ENCODE measurements around the gene PLVAP. TPM values are rescaled to one million over a fixed set of nuclear protein-coding genes. Genes with fewer than 3 reads are reported as not detected.

The PLVAP gene
- polyA plus RNA-seq, 1 donor (not counting 4 experiments of a cell fraction or from before 2014, with no cell fraction given), result not detected

DNA sequence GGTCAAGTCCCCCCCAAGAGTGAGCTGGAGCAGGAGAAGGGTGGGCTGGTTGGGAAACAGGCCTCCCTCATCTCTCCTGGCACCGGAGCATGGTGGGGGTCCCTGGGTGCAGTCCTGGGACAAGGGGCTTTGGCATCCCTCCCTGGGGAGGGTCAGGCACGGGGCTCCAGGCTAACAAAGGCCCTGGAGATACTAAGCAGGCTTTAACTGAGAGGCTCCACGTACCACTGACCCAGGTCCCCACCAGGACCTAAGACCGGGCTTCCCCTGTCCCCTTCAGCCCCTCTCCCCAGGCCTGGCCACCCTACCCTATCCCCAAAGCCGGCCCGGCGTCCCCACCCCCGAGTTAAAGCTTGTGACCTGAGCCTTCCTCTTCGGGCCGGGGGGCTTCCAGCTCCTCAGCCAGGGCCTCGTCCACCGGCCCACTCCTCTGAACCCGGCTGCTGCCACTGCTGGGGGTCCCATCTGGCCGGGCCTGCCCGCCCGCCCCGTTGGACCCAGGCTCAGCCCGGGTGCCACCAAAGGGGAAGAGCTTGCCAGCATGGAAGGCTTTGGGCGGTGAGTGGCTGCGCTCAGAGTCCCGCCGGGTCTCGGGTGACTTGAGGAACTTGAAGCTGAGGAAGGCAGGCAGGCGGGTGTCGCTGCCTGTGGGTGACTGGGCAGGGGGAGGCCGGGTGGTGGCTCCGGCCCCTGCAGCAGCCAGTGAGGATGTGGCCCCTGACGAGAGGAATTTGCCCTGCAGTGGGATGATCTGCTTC is 52.6 kb downstream of the PLVAP start:
- no peaks in the 10 kb centered on the region for H3K79me2 ChIP-seq (ENCODE audit: control insufficient read depth, insufficient read depth, low read length)
- peaks cover 8% of the 10 kb centered on the region for H3K27me3 ChIP-seq (ENCODE audit: control insufficient read depth, extremely low read depth, insufficient read depth, low read length)
- no peak overlapping the region for H3K4me2 ChIP-seq (ENCODE audit: control insufficient read depth, extremely low read depth, insufficient read depth, low read depth, low read length)
- H4K20me1 ChIP-seq (ENCODE audit: control insufficient read depth, extremely low read depth, insufficient read depth, low read length), result no peaks in the 10 kb centered on the region
- no peak overlapping the region for H3K4me3 ChIP-seq (ENCODE audit: control insufficient read depth in 2 of 3, extremely low read depth in 1 of 3, insufficient read depth in 2 of 3, low read depth in 1 of 3, low read length in 3 of 3)
- no peak for FAIRE-seq
- H3K9me3 ChIP-seq (ENCODE audit: control insufficient read depth, low read depth, low read length), result no peaks in the 10 kb centered on the region
- H3K36me3 ChIP-seq (ENCODE audit: control insufficient read depth in 2 of 2, extremely low read depth in 1 of 2, insufficient read depth in 2 of 2, low read length in 2 of 2), result peaks cover 18 to 19% of the 10 kb centered on the region in 2 experiments
- dilution Hi-C loops (cut with MboI; ENCODE audit: extremely low pct_ligation_motif_present, low sequenced_read_pairs), result no loop called here
- H3K4me1 ChIP-seq (ENCODE audit: control insufficient read depth, extremely low read depth, insufficient read depth, low read length), result peaks cover 13% of the 10 kb centered on the region
- no peak overlapping the region for H2AFZ ChIP-seq (ENCODE audit: control insufficient read depth, low read length)
- TF ChIP-seq EZH2 (IDR thresholded peaks at IDR 0.05; ENCODE audit: low read length), result no peak
- TF ChIP-seq, protein P1, sequence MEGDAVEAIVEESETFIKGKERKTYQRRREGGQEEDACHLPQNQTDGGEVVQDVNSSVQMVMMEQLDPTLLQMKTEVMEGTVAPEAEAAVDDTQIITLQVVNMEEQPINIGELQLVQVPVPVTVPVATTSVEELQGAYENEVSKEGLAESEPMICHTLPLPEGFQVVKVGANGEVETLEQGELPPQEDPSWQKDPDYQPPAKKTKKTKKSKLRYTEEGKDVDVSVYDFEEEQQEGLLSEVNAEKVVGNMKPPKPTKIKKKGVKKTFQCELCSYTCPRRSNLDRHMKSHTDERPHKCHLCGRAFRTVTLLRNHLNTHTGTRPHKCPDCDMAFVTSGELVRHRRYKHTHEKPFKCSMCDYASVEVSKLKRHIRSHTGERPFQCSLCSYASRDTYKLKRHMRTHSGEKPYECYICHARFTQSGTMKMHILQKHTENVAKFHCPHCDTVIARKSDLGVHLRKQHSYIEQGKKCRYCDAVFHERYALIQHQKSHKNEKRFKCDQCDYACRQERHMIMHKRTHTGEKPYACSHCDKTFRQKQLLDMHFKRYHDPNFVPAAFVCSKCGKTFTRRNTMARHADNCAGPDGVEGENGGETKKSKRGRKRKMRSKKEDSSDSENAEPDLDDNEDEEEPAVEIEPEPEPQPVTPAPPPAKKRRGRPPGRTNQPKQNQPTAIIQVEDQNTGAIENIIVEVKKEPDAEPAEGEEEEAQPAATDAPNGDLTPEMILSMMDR (optimal IDR thresholded peaks at IDR 0.05 in 1 of 3, IDR thresholded peaks at IDR 0.05 in 1 of 3, conservative IDR thresholded peaks at IDR 0.05 in 1 of 3; ENCODE audit: extremely low read depth in 1 of 3, insufficient read depth in 2 of 3, low read length in 3 of 3), result no peak
- H3K9me1 ChIP-seq (ENCODE audit: control insufficient read depth, extremely low read depth, insufficient read depth, low read length), result no peaks in the 10 kb centered on the region
- no peak overlapping the region for H3K27ac ChIP-seq (ENCODE audit: control insufficient read depth, insufficient read depth, low read length)
- no peak for DNase-seq (ENCODE audit: low read depth, low spot score)
- no peak overlapping the region for H3K9ac ChIP-seq (ENCODE audit: control insufficient read depth, extremely low read depth, insufficient read depth, low read length)

DNA sequence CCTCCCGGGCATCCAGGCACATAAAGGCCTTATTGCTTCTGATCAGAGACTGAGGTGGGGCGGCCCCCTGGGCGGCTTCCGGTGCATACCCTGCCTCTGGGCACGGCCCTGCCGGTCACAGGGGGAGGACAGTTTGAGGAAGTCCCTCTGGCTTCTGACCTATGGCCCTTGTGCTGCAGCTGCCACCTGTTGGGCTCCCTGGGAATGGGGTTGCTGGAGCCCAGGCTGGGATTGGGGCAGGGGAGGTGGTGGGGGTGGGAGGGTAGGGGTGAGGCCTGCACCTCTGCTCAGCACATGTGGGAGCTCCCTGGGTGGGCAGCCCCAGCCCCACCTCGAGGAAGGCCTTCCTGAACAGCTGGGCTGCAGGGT is 53.2 kb downstream of the PLVAP start:
- H3K4me2 ChIP-seq (ENCODE audit: control insufficient read depth, extremely low read depth, insufficient read depth, low read depth, low read length), result no peak overlapping the region
- no peaks in the 10 kb centered on the region for H4K20me1 ChIP-seq (ENCODE audit: control insufficient read depth, extremely low read depth, insufficient read depth, low read length)
- H3K9me3 ChIP-seq (ENCODE audit: control insufficient read depth, low read depth, low read length), result no peaks in the 10 kb centered on the region
- H3K27ac ChIP-seq (ENCODE audit: control insufficient read depth, insufficient read depth, low read length), result no peak overlapping the region
- no peaks in the 10 kb centered on the region for H3K9me1 ChIP-seq (ENCODE audit: control insufficient read depth, extremely low read depth, insufficient read depth, low read length)
- H3K4me3 ChIP-seq (ENCODE audit: control insufficient read depth in 2 of 3, extremely low read depth in 1 of 3, insufficient read depth in 2 of 3, low read depth in 1 of 3, low read length in 3 of 3), result no peak overlapping the region
- peaks cover 2% of the 10 kb centered on the region for H3K27me3 ChIP-seq (ENCODE audit: control insufficient read depth, extremely low read depth, insufficient read depth, low read length)
- peaks cover 8% of the 10 kb centered on the region for H3K4me1 ChIP-seq (ENCODE audit: control insufficient read depth, extremely low read depth, insufficient read depth, low read length)
- H3K9ac ChIP-seq (ENCODE audit: control insufficient read depth, extremely low read depth, insufficient read depth, low read length), result no peak overlapping the region
- dilution Hi-C loops (cut with MboI; ENCODE audit: extremely low pct_ligation_motif_present, low sequenced_read_pairs), result no loop called here
- no peak for TF ChIP-seq EZH2 (IDR thresholded peaks at IDR 0.05; ENCODE audit: low read length)
- TF ChIP-seq, protein P1 (optimal IDR thresholded peaks at IDR 0.05 in 1 of 3, IDR thresholded peaks at IDR 0.05 in 1 of 3, conservative IDR thresholded peaks at IDR 0.05 in 1 of 3; ENCODE audit: extremely low read depth in 1 of 3, insufficient read depth in 2 of 3, low read length in 3 of 3), result no peak
- no peak overlapping the region for H2AFZ ChIP-seq (ENCODE audit: control insufficient read depth, low read length)
- peaks cover 19% of the 10 kb centered on the region in 2 experiments for H3K36me3 ChIP-seq (ENCODE audit: control insufficient read depth in 2 of 2, extremely low read depth in 1 of 2, insufficient read depth in 2 of 2, low read length in 2 of 2)
- DNase-seq (ENCODE audit: low read depth, low spot score) (no peak), FAIRE-seq (no peak)
- H3K79me2 ChIP-seq (ENCODE audit: control insufficient read depth, insufficient read depth, low read length), result no peaks in the 10 kb centered on the region

All from keratinocyte (primary cell).